NCI-H226 (cell line): Measurements from ENCODE around the gene PLEKHG4B.
"Not testable (repeated sequence)": the region's sequence is repeated elsewhere in the genome, so short reads cannot be mapped to it uniquely, and the experiment has no call there.

Source experiments
- DNase-seq: peaks from one replicate; pipeline ENCODE4 v3.0.0-alpha.2; 2015

Gene PLEKHG4B

GRCh38 chr5:190366-191035 lies 98.5 kb downstream of the PLEKHG4B start:
- no peak for DNase-seq

- no peak for DNase-seq
These were observed 99.3 kb downstream of the PLEKHG4B start, which contains the start of gene LRRC14B for GRCh38 chr5:191036-191948. Gene LRRC14B, plus strand, starts transcription at chr5:191495. Its CDS starts 44 bp downstream, at chr5:191539.

- DNase-seq: no peak
These were observed 100.2 kb downstream of the PLEKHG4B start for GRCh38 chr5:191949-192690.

GRCh38 chr5:192691-192969 lies 100.7 kb downstream of the PLEKHG4B start:
- DNase-seq: no peak

- DNase-seq: no peak
These were observed 101.2 kb downstream of the PLEKHG4B start for GRCh38 chr5:192970-193831.

GRCh38 chr5:194102-194501 lies 102.1 kb downstream of the PLEKHG4B start:
- DNase-seq: no peak

GRCh38 chr5:194603-195209 lies 102.7 kb downstream of the PLEKHG4B start:
- no peak for DNase-seq

- no peak for DNase-seq
These were observed 103.6 kb downstream of the PLEKHG4B start for GRCh38 chr5:195401-196160.

GRCh38 chr5:196350-196749 lies 104.4 kb downstream of the PLEKHG4B start:
- no peak for DNase-seq

- DNase-seq: not testable (repeated sequence)
These were observed 105.1 kb downstream of the PLEKHG4B start for GRCh38 chr5:197031-197430.

- no peak for DNase-seq
These were observed 106.0 kb downstream of the PLEKHG4B start for GRCh38 chr5:197892-198489.

GRCh38 chr5:198516-199196 lies 106.7 kb downstream of the PLEKHG4B start:
- no peak for DNase-seq

- DNase-seq: no peak
These were observed 107.4 kb downstream of the PLEKHG4B start for GRCh38 chr5:199197-199949.

- DNase-seq: no peak
These were observed 108.1 kb downstream of the PLEKHG4B start for GRCh38 chr5:199950-200645.

GRCh38 chr5:200985-201384 lies 109.0 kb downstream of the PLEKHG4B start:
- DNase-seq: no peak

- DNase-seq: no peak
These were observed 109.7 kb downstream of the PLEKHG4B start for GRCh38 chr5:201672-202071.

- no peak for DNase-seq
These were observed 111.4 kb downstream of the PLEKHG4B start for GRCh38 chr5:203246-203930.

GRCh38 chr5:204001-204400 lies 112.0 kb downstream of the PLEKHG4B start:
- no peak for DNase-seq
